Measurements from ENCODE around the gene TMED10. TPM values are rescaled to one million over a fixed set of nuclear protein-coding genes. Genes with fewer than 3 reads are reported as not detected.

Gene TMED10
- total and polyA plus RNA-seq, 2 of the 13 experiments (the other 11 are each of a cell fraction or from before 2014, with no cell fraction given): 311 to 377 TPM

DNA sequence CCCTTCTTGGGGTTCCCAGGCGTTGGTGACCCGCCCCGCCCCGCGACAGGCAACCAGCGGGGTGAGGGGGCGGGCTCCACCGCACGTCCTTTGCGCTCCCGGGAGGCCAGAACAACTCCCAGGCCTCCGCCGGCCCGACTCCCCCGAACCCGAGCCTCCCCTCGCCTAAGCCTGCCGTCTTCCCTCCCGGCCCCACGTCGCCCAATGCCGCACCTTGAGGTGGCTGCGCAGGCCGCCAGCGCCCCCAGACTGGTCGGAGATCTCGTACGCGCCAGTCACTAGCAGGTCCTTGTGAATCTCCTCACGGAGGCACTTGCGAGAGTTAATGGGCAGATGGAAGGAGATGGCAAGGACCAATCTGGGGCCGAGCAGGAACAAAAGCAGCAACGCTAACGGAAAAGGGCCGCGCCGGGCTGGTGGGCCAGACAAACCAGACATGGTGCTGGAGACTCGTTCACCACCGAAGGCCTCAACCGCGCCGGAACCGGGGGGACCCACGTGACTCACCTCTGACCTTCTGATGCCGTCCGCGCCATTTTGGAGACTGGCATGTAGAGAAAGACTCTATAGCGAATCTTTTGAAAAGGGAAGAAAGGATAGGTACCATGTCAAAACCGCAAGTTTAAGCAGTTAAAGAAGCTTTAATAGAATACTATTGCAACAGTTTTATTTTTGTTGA is at the start of gene TMED10 (continued):
- TF ChIP-seq ZFP36 (IDR thresholded peaks at IDR 0.05; ENCODE audit: borderline replicate concordance, low read depth, low read length, partially characterized antibody): no peak
- TF ChIP-seq MIXL1 (CRISPR knock-in tag; IDR thresholded peaks at IDR 0.05): peak; percentile 82
- peak; percentile 84; the same call in 1 of the 2 replicates for TF ChIP-seq ZNF296 (CRISPR knock-in tag; conservative IDR thresholded peaks at IDR 0.05)
- peak; percentile 86 for TF ChIP-seq KLF6 (CRISPR knock-in tag; IDR thresholded peaks at IDR 0.05)
- peak; percentile 88 for TF ChIP-seq POLR2G (IDR thresholded peaks at IDR 0.05; ENCODE audit: low read depth, low read length)
- TF ChIP-seq, protein P1, sequence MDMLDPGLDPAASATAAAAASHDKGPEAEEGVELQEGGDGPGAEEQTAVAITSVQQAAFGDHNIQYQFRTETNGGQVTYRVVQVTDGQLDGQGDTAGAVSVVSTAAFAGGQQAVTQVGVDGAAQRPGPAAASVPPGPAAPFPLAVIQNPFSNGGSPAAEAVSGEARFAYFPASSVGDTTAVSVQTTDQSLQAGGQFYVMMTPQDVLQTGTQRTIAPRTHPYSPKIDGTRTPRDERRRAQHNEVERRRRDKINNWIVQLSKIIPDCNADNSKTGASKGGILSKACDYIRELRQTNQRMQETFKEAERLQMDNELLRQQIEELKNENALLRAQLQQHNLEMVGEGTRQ (IDR thresholded peaks at IDR 0.05; ENCODE audit: low read depth, low read length): peak; percentile 90
- TF ChIP-seq, protein P1 (CRISPR knock-in tag; IDR thresholded peaks at IDR 0.05; ENCODE audit: borderline replicate concordance): peak; percentile 99
- TF ChIP-seq, protein P2, sequence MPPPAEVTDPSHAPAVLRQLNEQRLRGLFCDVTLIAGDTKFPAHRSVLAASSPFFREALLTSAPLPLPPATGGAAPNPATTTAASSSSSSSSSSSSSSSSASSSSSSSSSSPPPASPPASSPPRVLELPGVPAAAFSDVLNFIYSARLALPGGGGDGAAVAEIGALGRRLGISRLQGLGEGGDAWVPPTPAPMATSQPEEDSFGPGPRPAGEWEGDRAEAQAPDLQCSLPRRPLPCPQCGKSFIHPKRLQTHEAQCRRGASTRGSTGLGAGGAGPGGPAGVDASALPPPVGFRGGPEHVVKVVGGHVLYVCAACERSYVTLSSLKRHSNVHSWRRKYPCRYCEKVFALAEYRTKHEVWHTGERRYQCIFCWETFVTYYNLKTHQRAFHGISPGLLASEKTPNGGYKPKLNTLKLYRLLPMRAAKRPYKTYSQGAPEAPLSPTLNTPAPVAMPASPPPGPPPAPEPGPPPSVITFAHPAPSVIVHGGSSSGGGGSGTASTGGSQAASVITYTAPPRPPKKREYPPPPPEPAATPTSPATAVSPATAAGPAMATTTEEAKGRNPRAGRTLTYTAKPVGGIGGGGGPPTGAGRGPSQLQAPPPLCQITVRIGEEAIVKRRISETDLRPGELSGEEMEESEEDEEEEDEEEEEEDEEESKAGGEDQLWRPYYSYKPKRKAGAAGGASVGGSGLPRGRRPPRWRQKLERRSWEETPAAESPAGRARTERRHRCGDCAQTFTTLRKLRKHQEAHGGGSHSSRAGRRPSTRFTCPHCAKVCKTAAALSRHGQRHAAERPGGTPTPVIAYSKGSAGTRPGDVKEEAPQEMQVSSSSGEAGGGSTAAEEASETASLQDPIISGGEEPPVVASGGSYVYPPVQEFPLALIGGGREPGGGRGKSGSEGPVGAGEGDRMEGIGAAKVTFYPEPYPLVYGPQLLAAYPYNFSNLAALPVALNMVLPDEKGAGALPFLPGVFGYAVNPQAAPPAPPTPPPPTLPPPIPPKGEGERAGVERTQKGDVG (CRISPR knock-in tag; IDR thresholded peaks at IDR 0.05; ENCODE audit: borderline replicate concordance): peak; percentile 71; the same call in 1 of the 2 replicates
- TF ChIP-seq RBFOX2 (IDR thresholded peaks at IDR 0.05; ENCODE audit: low read depth, low read length): peak; percentile 92
- TF ChIP-seq, protein P3, sequence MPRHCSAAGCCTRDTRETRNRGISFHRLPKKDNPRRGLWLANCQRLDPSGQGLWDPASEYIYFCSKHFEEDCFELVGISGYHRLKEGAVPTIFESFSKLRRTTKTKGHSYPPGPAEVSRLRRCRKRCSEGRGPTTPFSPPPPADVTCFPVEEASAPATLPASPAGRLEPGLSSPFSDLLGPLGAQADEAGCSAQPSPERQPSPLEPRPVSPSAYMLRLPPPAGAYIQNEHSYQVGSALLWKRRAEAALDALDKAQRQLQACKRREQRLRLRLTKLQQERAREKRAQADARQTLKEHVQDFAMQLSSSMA (CRISPR knock-in tag; IDR thresholded peaks at IDR 0.05): no peak
- TF ChIP-seq ZNF230 (CRISPR knock-in tag; IDR thresholded peaks at IDR 0.05): peak; percentile 79
- TF ChIP-seq, protein P4, sequence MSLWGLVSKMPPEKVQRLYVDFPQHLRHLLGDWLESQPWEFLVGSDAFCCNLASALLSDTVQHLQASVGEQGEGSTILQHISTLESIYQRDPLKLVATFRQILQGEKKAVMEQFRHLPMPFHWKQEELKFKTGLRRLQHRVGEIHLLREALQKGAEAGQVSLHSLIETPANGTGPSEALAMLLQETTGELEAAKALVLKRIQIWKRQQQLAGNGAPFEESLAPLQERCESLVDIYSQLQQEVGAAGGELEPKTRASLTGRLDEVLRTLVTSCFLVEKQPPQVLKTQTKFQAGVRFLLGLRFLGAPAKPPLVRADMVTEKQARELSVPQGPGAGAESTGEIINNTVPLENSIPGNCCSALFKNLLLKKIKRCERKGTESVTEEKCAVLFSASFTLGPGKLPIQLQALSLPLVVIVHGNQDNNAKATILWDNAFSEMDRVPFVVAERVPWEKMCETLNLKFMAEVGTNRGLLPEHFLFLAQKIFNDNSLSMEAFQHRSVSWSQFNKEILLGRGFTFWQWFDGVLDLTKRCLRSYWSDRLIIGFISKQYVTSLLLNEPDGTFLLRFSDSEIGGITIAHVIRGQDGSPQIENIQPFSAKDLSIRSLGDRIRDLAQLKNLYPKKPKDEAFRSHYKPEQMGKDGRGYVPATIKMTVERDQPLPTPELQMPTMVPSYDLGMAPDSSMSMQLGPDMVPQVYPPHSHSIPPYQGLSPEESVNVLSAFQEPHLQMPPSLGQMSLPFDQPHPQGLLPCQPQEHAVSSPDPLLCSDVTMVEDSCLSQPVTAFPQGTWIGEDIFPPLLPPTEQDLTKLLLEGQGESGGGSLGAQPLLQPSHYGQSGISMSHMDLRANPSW (CRISPR knock-in tag; IDR thresholded peaks at IDR 0.05; ENCODE audit: borderline replicate concordance): peak; percentile 35; the same call in 1 of the 2 replicates
- TF ChIP-seq PHF20 (CRISPR knock-in tag; IDR thresholded peaks at IDR 0.05): peak; percentile 81
- peak; percentile 77 for TF ChIP-seq FOXJ3 (CRISPR knock-in tag; IDR thresholded peaks at IDR 0.05; ENCODE audit: borderline replicate concordance)
- peak; percentile 24 for TF ChIP-seq AGO1 (IDR thresholded peaks at IDR 0.05; ENCODE audit: low read depth, low read length, poor library complexity, severe bottlenecking)
- TF ChIP-seq, protein P5, sequence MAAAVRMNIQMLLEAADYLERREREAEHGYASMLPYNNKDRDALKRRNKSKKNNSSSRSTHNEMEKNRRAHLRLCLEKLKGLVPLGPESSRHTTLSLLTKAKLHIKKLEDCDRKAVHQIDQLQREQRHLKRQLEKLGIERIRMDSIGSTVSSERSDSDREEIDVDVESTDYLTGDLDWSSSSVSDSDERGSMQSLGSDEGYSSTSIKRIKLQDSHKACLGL (CRISPR knock-in tag; IDR thresholded peaks at IDR 0.05): peak; percentile 75; the same call in 1 of the 2 replicates
- peak; percentile 90 for TF ChIP-seq ZNF598 (CRISPR knock-in tag; IDR thresholded peaks at IDR 0.05; ENCODE audit: borderline replicate concordance)
- no peak for TF ChIP-seq ZBTB8A (CRISPR knock-in tag; IDR thresholded peaks at IDR 0.05; ENCODE audit: borderline replicate concordance, low read depth)
- TF ChIP-seq NR2C2 (CRISPR knock-in tag; IDR thresholded peaks at IDR 0.05; ENCODE audit: borderline replicate concordance): peak; percentile 100
